Hepatocyte (in vitro differentiated cells): ENCODE results near the gene RAB5IF. TPM values are rescaled to one million over a fixed set of nuclear protein-coding genes. Genes with fewer than 3 reads are reported as not detected.

ENCODE experiments used
- DNase-seq: peaks from one replicate; pipeline ENCODE4 v3.0.0-alpha.2; 2016; ENCODE audit warnings: low spot score
- H2AFZ ChIP-seq: fragments of 200-600 bp; sonication (generic); 2 replicates; pipeline ENCODE4 v1.6.0; 2016; ENCODE audit warnings: antibody characterized with exemption, mild to moderate bottlenecking
- H3K27ac ChIP-seq: fragments of 200-600 bp; sonication (generic); 2 replicates; pipeline ENCODE4 v1.5.1; 2016; ENCODE audit warnings: mild to moderate bottlenecking
- H3K27me3 ChIP-seq: fragments of 200-600 bp; sonication (generic); 2 replicates; pipeline ENCODE4 v1.6.1; 2016
- H3K36me3 ChIP-seq: fragments of 200-600 bp; sonication (generic); replicated peaks from 2 replicates; pipeline ENCODE4 v1.5.1; 2016; ENCODE audit warnings: low read depth; ENCODE audit not compliant: insufficient read depth
- H3K4me1 ChIP-seq: fragments of 200-600 bp; sonication (generic); 2 replicates; pipeline ENCODE4 v1.5.1; 2016; ENCODE audit warnings: mild to moderate bottlenecking, moderate library complexity; ENCODE audit not compliant: insufficient read depth
- H3K4me2 ChIP-seq: fragments of 200-600 bp; sonication (generic); 2 replicates; pipeline ENCODE4 v1.6.0; 2016
- H3K4me3 ChIP-seq: fragments of 200-600 bp; sonication (generic); 2 replicates; pipeline ENCODE4 v1.5.1; 2016; ENCODE audit warnings: mild to moderate bottlenecking
- H3K79me2 ChIP-seq: fragments of 200-600 bp; sonication (generic); 2 replicates; pipeline ENCODE4 v1.6.0; 2017; ENCODE audit warnings: mild to moderate bottlenecking
- H3K9me2 ChIP-seq: fragments of 200-600 bp; sonication (generic); replicated peaks from 2 replicates; pipeline ENCODE4 v1.6.0; 2017; ENCODE audit warnings: mild to moderate bottlenecking; ENCODE audit not compliant: insufficient read depth
- H3K9me3 ChIP-seq: fragments of 200-600 bp; sonication (generic); 2 replicates; pipeline ENCODE4 v1.5.1; 2016; ENCODE audit warnings: low read depth, mild to moderate bottlenecking
- H4K20me1 ChIP-seq: fragments of 200-600 bp; sonication (generic); 2 replicates; pipeline ENCODE4 v1.6.0; 2016; ENCODE audit warnings: mild to moderate bottlenecking; ENCODE audit not compliant: insufficient read depth, poor library complexity, severe bottlenecking
- EZH2 ChIP-seq: fragments of 200-600 bp; sonication (generic); IDR thresholded peaks from 2 replicates; pipeline ENCODE4 v1.6.1; 2016; ENCODE audit warnings: antibody characterized with exemption, mild to moderate bottlenecking, borderline replicate concordance
- EZH2phosphoT487 ChIP-seq: fragments of 200-600 bp; sonication (generic); IDR thresholded peaks from one replicate; pipeline ENCODE4 v1.6.1; 2018; ENCODE audit warnings: antibody characterized with exemption, mild to moderate bottlenecking, low read depth, moderate library complexity; ENCODE audit not compliant: unreplicated experiment, severe bottlenecking
- WGBS: methylation state at CpG from one replicate; pipeline ENCODE4 v1.1.6; 2016; ENCODE audit warnings: low lambda C conversion rate; ENCODE audit errors: missing lambda C conversion rate; 5-methylcytosine and 5-hydroxymethylcytosine counted together
- polyA plus RNA-seq: library from polyadenylated mRNA; unstranded; fragments of >200 nt; fragmentation: Nextera tagmentation; extraction: Ambion mirVana; gene quantifications from 2 replicates; pipeline ENCODE4 v1.2.1, GENCODE V29; 2016
- total RNA-seq: library from RNA; depleted of rRNA; stranded (reverse); fragments of >200 nt; gene quantifications from 2 replicates; pipeline ENCODE4 v1.2.3, GENCODE V29; 2014
- TF ChIP-seq, protein P1 (sequence below): fragments of 200-600 bp; sonication (generic); IDR thresholded peaks from 2 replicates; pipeline ENCODE4 v1.5.1; 2016; ENCODE audit warnings: antibody characterized with exemption, mild to moderate bottlenecking; ENCODE audit not compliant: poor library complexity

Gene RAB5IF
- total and polyA plus RNA-seq, 2 experiments from 2014 or later: 134 to 198 TPM

DNA sequence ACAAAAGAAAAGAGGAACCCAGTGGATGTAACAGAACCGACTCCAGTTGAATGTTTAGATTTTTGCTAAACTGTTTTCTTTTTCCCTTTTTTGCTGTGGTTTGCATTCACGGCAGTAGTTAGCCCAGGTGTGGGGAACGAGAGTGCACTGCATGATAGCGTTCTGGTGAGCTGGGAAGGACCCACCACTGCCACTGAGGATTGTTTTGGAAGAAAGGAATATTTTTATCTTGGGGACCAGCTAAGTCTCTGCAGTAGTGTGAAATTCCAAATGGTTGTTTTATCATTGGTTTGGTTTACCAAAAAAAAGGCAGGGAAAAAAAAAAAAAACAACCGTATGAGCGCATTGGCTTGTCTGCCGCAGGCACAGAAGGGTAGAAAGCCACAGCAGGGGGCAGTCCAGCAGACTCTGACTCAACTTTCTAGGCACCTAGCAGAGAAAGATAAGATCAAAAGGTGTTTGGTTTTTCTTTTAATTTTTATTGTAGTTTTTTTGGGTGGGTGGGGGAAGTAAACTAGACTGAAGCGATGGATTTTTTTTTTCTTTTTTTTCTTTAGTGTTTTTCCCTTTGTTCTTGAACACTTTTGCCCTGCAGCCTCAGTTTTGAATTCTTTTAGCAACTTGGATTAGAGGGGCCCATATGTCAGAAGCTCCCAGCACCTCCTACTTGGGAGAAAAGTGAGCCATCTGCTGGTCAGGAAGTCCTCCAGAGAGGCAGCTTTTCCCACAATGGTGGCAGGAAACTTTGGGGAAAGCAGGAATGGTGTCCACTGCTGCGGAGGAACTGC lies 13.5 kb upstream of the RAB5IF start:
- TF ChIP-seq, protein P1, sequence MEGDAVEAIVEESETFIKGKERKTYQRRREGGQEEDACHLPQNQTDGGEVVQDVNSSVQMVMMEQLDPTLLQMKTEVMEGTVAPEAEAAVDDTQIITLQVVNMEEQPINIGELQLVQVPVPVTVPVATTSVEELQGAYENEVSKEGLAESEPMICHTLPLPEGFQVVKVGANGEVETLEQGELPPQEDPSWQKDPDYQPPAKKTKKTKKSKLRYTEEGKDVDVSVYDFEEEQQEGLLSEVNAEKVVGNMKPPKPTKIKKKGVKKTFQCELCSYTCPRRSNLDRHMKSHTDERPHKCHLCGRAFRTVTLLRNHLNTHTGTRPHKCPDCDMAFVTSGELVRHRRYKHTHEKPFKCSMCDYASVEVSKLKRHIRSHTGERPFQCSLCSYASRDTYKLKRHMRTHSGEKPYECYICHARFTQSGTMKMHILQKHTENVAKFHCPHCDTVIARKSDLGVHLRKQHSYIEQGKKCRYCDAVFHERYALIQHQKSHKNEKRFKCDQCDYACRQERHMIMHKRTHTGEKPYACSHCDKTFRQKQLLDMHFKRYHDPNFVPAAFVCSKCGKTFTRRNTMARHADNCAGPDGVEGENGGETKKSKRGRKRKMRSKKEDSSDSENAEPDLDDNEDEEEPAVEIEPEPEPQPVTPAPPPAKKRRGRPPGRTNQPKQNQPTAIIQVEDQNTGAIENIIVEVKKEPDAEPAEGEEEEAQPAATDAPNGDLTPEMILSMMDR: peak; percentile 54
- TF ChIP-seq EZH2: no peak
- H3K27me3 ChIP-seq: no peaks in the 10 kb centered on the region
- H3K9me2 ChIP-seq: no peaks in the 10 kb centered on the region
- no peak overlapping the region for H3K4me3 ChIP-seq
- H3K4me1 ChIP-seq: no peaks in the 10 kb centered on the region
- H3K27ac ChIP-seq: peak overlapping the region; percentile 15
- H3K4me2 ChIP-seq: no peak overlapping the region
- H4K20me1 ChIP-seq: peaks cover 2% of the 10 kb centered on the region
- no peaks in the 10 kb centered on the region for H3K9me3 ChIP-seq
- WGBS: 78% methylated on average over 9 of the region's 9 CpGs
- H3K36me3 ChIP-seq: no peaks in the 10 kb centered on the region
- no peaks in the 10 kb centered on the region for H3K79me2 ChIP-seq
- no peak overlapping the region for H2AFZ ChIP-seq
- peak; percentile 57 for DNase-seq

DNA sequence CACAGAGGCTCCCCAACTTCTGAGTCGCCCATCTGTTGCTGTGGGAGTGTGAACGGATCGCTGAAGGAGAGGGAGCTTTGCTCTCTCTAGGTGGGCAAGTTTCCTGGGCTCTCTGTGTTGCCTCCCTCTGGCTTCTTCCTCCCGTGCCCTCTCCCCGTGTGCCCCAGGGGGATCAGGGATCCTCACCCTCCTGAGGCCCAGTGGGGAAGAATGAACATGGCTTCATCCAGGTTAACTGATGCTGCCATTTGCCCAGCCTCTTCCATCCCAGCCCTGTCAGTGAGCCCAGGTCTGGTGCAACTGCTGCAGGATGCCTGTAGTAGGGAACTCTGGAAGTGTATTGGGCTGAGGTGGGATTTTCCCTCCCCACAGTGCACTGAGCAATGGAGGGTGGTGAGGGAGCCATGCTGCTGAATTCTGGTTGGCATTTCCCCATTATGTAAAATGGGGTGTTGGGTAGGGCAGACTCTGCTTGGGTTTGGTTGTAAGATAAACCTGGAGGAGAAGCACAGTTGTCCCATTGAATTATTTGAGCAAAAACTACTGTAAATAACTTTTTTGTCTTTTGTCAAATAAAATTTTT lies 12.1 kb upstream of the RAB5IF start:
- H2AFZ ChIP-seq: no peak overlapping the region

DNA sequence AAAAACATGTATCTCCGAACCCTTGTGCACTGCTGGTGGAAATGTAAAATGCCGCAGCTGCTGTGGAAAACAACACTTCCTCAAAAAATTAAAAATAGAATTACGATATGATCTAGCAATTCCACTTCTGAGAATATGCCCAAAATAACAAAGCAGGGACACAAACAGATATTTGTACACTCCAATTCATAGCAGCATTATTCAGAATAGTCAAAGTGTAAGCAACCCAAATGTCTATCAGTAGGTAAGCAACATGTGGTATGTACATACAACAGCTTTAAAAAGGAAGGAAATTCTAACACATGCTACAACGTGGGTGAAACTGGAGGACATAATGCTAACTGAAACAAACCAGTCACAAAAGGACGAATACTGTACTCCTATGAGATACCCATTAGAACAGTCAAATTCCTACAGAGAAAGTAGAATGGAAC lies 5.7 kb upstream of the RAB5IF start:
- H3K36me3 ChIP-seq: no peaks in the 10 kb centered on the region
- no peaks in the 10 kb centered on the region for H3K79me2 ChIP-seq
- H3K27me3 ChIP-seq: no peaks in the 10 kb centered on the region
- TF ChIP-seq, protein P1: no peak
- TF ChIP-seq EZH2 (no peak), EZH2phosphoT487 (no peak)
- H3K4me2 ChIP-seq: no peak overlapping the region
- H3K4me1 ChIP-seq: peaks cover 1% of the 10 kb centered on the region
- H3K9me2 ChIP-seq: no peaks in the 10 kb centered on the region
- H3K27ac ChIP-seq: no peak overlapping the region
- H3K4me3 ChIP-seq: no peak overlapping the region
- DNase-seq: no peak
- H2AFZ ChIP-seq: no peak overlapping the region
- H4K20me1 ChIP-seq: no peaks in the 10 kb centered on the region
- 82% methylated on average over 5 of the region's 5 CpGs for WGBS
- no peaks in the 10 kb centered on the region for H3K9me3 ChIP-seq

More for the DNA sequence above, 12.1 kb upstream of the RAB5IF start:
- Histone ChIP-seq H3K9me3 (no peaks in the 10 kb centered on the region), H3K36me3 (no peaks in the 10 kb centered on the region), H3K27me3 (no peaks in the 10 kb centered on the region), H3K79me2 (no peaks in the 10 kb centered on the region), H3K9me2 (no peaks in the 10 kb centered on the region), H4K20me1 (peaks cover 2% of the 10 kb centered on the region), H3K4me2 (no peak overlapping the region), H3K27ac (no peak overlapping the region), H3K4me1 (no peaks in the 10 kb centered on the region), H3K4me3 (no peak overlapping the region)
- DNase-seq: no peak
- 90% methylated on average over 4 of the region's 5 CpGs for WGBS
- TF ChIP-seq, protein P1: no peak
- no peak for TF ChIP-seq EZH2
- TF ChIP-seq EZH2phosphoT487: no peak
